ENCODE results near the gene CPO. TPM values are rescaled to one million over a fixed set of nuclear protein-coding genes. Genes with fewer than 3 reads are reported as not detected.

CPO gene, protein sequence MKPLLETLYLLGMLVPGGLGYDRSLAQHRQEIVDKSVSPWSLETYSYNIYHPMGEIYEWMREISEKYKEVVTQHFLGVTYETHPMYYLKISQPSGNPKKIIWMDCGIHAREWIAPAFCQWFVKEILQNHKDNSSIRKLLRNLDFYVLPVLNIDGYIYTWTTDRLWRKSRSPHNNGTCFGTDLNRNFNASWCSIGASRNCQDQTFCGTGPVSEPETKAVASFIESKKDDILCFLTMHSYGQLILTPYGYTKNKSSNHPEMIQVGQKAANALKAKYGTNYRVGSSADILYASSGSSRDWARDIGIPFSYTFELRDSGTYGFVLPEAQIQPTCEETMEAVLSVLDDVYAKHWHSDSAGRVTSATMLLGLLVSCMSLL
- total RNA-seq (0.19 TPM), polyA plus RNA-seq (0.27 TPM)
- long read RNA-seq, donor 1 = 0 reads
- long read RNA-seq, donor 2 = 0 reads
- long read RNA-seq, donor 3 = 0 reads
- long read RNA-seq, donor 4 = 0 reads
- long read RNA-seq, donor 5 = 0 reads
- long read RNA-seq, donor 6 = 0 reads
- long read RNA-seq, donor 7 = 0 reads
- long read RNA-seq, donor 8 = 0 reads
- long read RNA-seq, donor 9 = 0 reads
- long read RNA-seq, donor 10 = 0 reads

GRCh38 chr2:206939340-206939739 lies at the start of gene CPO:
Gene CPO, plus strand, starts transcription at chr2:206939518. Its CDS starts 82 bp downstream, at chr2:206939600.
- no peaks in the 10 kb centered on the region for H3K36me3 ChIP-seq (ENCODE audit: control insufficient read depth in 2 of 2, insufficient read depth in 2 of 2, low read length in 1 of 2)
- WGBS = 92% methylated on average over 2 of the region's 2 CpGs

GRCh38 chr2:206890179-206890578 lies 49.1 kb upstream of the CPO start:
- H3K9me3 ChIP-seq (ENCODE audit: control insufficient read depth in 2 of 2, insufficient read depth in 1 of 2, low read length in 1 of 2) = no peaks in the 10 kb centered on the region
- no peaks in the 10 kb centered on the region for H3K36me3 ChIP-seq (ENCODE audit: control insufficient read depth in 2 of 2, insufficient read depth in 2 of 2, low read length in 1 of 2)
- no peak for DNase-seq (ENCODE audit: low read depth in 6 of 9, low spot score in 9 of 9)
- H3K4me3 ChIP-seq (ENCODE audit: low read length in 2 of 2) = no peak overlapping the region
- no peaks in the 10 kb centered on the region for H3K4me1 ChIP-seq (ENCODE audit: control insufficient read depth in 2 of 2, insufficient read depth in 2 of 2, low read length in 2 of 2)
- H3K27me3 ChIP-seq (ENCODE audit: control insufficient read depth in 2 of 2, insufficient read depth in 1 of 2, low read length in 1 of 2) = no peaks in the 10 kb centered on the region
- H3K27ac ChIP-seq (ENCODE audit: low read depth in 1 of 2, low read length in 1 of 2) = no peak overlapping the region
- WGBS = 58% methylated on average over 2 of the region's 2 CpGs

More at GRCh38 chr2:206939340-206939739, at the start of gene CPO:
- H3K27me3 ChIP-seq (ENCODE audit: control insufficient read depth in 2 of 2, insufficient read depth in 1 of 2, low read length in 1 of 2) = no peaks in the 10 kb centered on the region
- H3K4me3 ChIP-seq (ENCODE audit: low read length in 2 of 2) = no peak within 1 kb of the TSS
- no peak for DNase-seq (ENCODE audit: low read depth in 6 of 9, low spot score in 9 of 9)
- H3K4me1 ChIP-seq (ENCODE audit: control insufficient read depth in 2 of 2, insufficient read depth in 2 of 2, low read length in 2 of 2) = no peaks in the 10 kb centered on the region
- H3K9me3 ChIP-seq (ENCODE audit: control insufficient read depth in 2 of 2, insufficient read depth in 1 of 2, low read length in 1 of 2) = peaks cover 0 to 1% of the 10 kb centered on the region in 2 donors
- H3K27ac ChIP-seq (ENCODE audit: low read depth in 1 of 2, low read length in 1 of 2) = no peak within 1 kb of the TSS

DNA sequence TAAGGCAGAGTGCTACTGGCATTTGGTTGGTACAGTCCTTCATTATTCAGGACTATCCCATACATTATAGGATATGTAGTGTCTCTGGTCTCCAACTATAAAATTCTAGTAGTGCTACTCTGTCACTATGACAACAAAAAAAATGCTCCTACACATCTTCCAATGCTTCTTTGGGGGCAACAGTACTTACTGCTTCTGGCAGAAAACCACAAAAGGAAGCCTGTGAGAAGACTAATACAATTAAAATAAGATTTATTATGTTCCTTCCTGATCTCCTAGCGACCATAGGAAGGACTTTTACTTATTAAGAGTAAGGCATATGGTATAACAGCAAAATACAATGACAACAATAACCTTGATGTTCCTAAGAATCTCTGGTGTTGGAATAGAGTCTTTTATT lies 48.4 kb upstream of the CPO start:
- H3K4me1 ChIP-seq (ENCODE audit: control insufficient read depth in 2 of 2, insufficient read depth in 2 of 2, low read length in 2 of 2) = no peaks in the 10 kb centered on the region
- DNase-seq (ENCODE audit: low read depth in 6 of 9, low spot score in 9 of 9) = no peak
- H3K9me3 ChIP-seq (ENCODE audit: control insufficient read depth in 2 of 2, insufficient read depth in 1 of 2, low read length in 1 of 2) = no peaks in the 10 kb centered on the region
- H3K36me3 ChIP-seq (ENCODE audit: control insufficient read depth in 2 of 2, insufficient read depth in 2 of 2, low read length in 1 of 2) = no peaks in the 10 kb centered on the region
- H3K27me3 ChIP-seq (ENCODE audit: control insufficient read depth in 2 of 2, insufficient read depth in 1 of 2, low read length in 1 of 2) = no peaks in the 10 kb centered on the region
- H3K4me3 ChIP-seq (ENCODE audit: low read length in 2 of 2) = no peak overlapping the region
- no peak overlapping the region for H3K27ac ChIP-seq (ENCODE audit: low read depth in 1 of 2, low read length in 1 of 2)
- 3% methylated on average over 1 of the region's 1 CpG for WGBS

GRCh38 chr2:206915121-206915520 lies 24.2 kb upstream of the CPO start:
- 67% methylated on average over 1 of the region's 1 CpG for WGBS
- no peaks in the 10 kb centered on the region for H3K36me3 ChIP-seq (ENCODE audit: control insufficient read depth in 2 of 2, insufficient read depth in 2 of 2, low read length in 1 of 2)
- no peak for DNase-seq (ENCODE audit: low read depth in 6 of 9, low spot score in 9 of 9)
- no peaks in the 10 kb centered on the region for H3K4me1 ChIP-seq (ENCODE audit: control insufficient read depth in 2 of 2, insufficient read depth in 2 of 2, low read length in 2 of 2)
- no peaks in the 10 kb centered on the region for H3K27me3 ChIP-seq (ENCODE audit: control insufficient read depth in 2 of 2, insufficient read depth in 1 of 2, low read length in 1 of 2)
- H3K9me3 ChIP-seq (ENCODE audit: control insufficient read depth in 2 of 2, insufficient read depth in 1 of 2, low read length in 1 of 2) = no peaks in the 10 kb centered on the region
- no peak overlapping the region for H3K27ac ChIP-seq (ENCODE audit: low read depth in 1 of 2, low read length in 1 of 2)
- H3K4me3 ChIP-seq (ENCODE audit: low read length in 2 of 2) = no peak overlapping the region

- Histone ChIP-seq H3K4me3 (ENCODE audit: low read length in 2 of 2) (no peak overlapping the region), H3K4me1 (ENCODE audit: control insufficient read depth in 2 of 2, insufficient read depth in 2 of 2, low read length in 2 of 2) (no peaks in the 10 kb centered on the region), H3K36me3 (ENCODE audit: control insufficient read depth in 2 of 2, insufficient read depth in 2 of 2, low read length in 1 of 2) (no peaks in the 10 kb centered on the region), H3K9me3 (ENCODE audit: control insufficient read depth in 2 of 2, insufficient read depth in 1 of 2, low read length in 1 of 2) (no peaks in the 10 kb centered on the region), H3K27me3 (ENCODE audit: control insufficient read depth in 2 of 2, insufficient read depth in 1 of 2, low read length in 1 of 2) (no peaks in the 10 kb centered on the region), H3K27ac (ENCODE audit: low read depth in 1 of 2, low read length in 1 of 2) (no peak overlapping the region)
- no peak for DNase-seq (ENCODE audit: low read depth in 6 of 9, low spot score in 9 of 9)
- 78% methylated on average over 2 of the region's 2 CpGs for WGBS
Observed at GRCh38 chr2:206918263-206918662, 21.1 kb upstream of the CPO start.

- Histone ChIP-seq H3K4me3 (ENCODE audit: low read length in 2 of 2) (no peak overlapping the region), H3K27me3 (ENCODE audit: control insufficient read depth in 2 of 2, insufficient read depth in 1 of 2, low read length in 1 of 2) (no peaks in the 10 kb centered on the region), H3K9me3 (ENCODE audit: control insufficient read depth in 2 of 2, insufficient read depth in 1 of 2, low read length in 1 of 2) (no peaks in the 10 kb centered on the region), H3K36me3 (ENCODE audit: control insufficient read depth in 2 of 2, insufficient read depth in 2 of 2, low read length in 1 of 2) (no peaks in the 10 kb centered on the region), H3K4me1 (ENCODE audit: control insufficient read depth in 2 of 2, insufficient read depth in 2 of 2, low read length in 2 of 2) (no peaks in the 10 kb centered on the region), H3K27ac (ENCODE audit: low read depth in 1 of 2, low read length in 1 of 2) (no peak overlapping the region)
- 96% methylated on average over 3 of the region's 3 CpGs for WGBS
- no peak for DNase-seq (ENCODE audit: low read depth in 6 of 9, low spot score in 9 of 9)
Observed at GRCh38 chr2:206920310-206920709, 19.0 kb upstream of the CPO start.

GRCh38 chr2:206920951-206921350 lies 18.4 kb upstream of the CPO start:
- 91% methylated on average over 2 of the region's 2 CpGs for WGBS
- no peak overlapping the region for H3K4me3 ChIP-seq (ENCODE audit: low read length in 2 of 2)
- H3K9me3 ChIP-seq (ENCODE audit: control insufficient read depth in 2 of 2, insufficient read depth in 1 of 2, low read length in 1 of 2) = no peaks in the 10 kb centered on the region
- H3K4me1 ChIP-seq (ENCODE audit: control insufficient read depth in 2 of 2, insufficient read depth in 2 of 2, low read length in 2 of 2) = no peaks in the 10 kb centered on the region
- H3K27ac ChIP-seq (ENCODE audit: low read depth in 1 of 2, low read length in 1 of 2) = no peak overlapping the region
- H3K27me3 ChIP-seq (ENCODE audit: control insufficient read depth in 2 of 2, insufficient read depth in 1 of 2, low read length in 1 of 2) = no peaks in the 10 kb centered on the region
- DNase-seq (ENCODE audit: low read depth in 6 of 9, low spot score in 9 of 9) = no peak
- no peaks in the 10 kb centered on the region for H3K36me3 ChIP-seq (ENCODE audit: control insufficient read depth in 2 of 2, insufficient read depth in 2 of 2, low read length in 1 of 2)

- WGBS = 92% methylated on average over 5 of the region's 5 CpGs
- H3K4me1 ChIP-seq (ENCODE audit: control insufficient read depth in 2 of 2, insufficient read depth in 2 of 2, low read length in 2 of 2) = no peaks in the 10 kb centered on the region
Observed at GRCh38 chr2:206921529-206921928, 17.8 kb upstream of the CPO start.

GRCh38 chr2:206935991-206936842 lies 3.1 kb upstream of the CPO start:
- no peaks in the 10 kb centered on the region for H3K27me3 ChIP-seq (ENCODE audit: control insufficient read depth in 2 of 2, insufficient read depth in 1 of 2, low read length in 1 of 2)
- no peak for DNase-seq (ENCODE audit: low read depth in 6 of 9, low spot score in 9 of 9)
- H3K4me3 ChIP-seq (ENCODE audit: low read length in 2 of 2) = no peak overlapping the region
- peaks cover 0 to 1% of the 10 kb centered on the region in 2 donors for H3K9me3 ChIP-seq (ENCODE audit: control insufficient read depth in 2 of 2, insufficient read depth in 1 of 2, low read length in 1 of 2)
- H3K4me1 ChIP-seq (ENCODE audit: control insufficient read depth in 2 of 2, insufficient read depth in 2 of 2, low read length in 2 of 2) = no peaks in the 10 kb centered on the region
- H3K27ac ChIP-seq (ENCODE audit: low read depth in 1 of 2, low read length in 1 of 2) = no peak overlapping the region
- WGBS = 93% methylated on average over 2 of the region's 2 CpGs
- no peaks in the 10 kb centered on the region for H3K36me3 ChIP-seq (ENCODE audit: control insufficient read depth in 2 of 2, insufficient read depth in 2 of 2, low read length in 1 of 2)

More at GRCh38 chr2:206921529-206921928, 17.8 kb upstream of the CPO start:
- no peaks in the 10 kb centered on the region for H3K36me3 ChIP-seq (ENCODE audit: control insufficient read depth in 2 of 2, insufficient read depth in 2 of 2, low read length in 1 of 2)
- no peak overlapping the region for H3K27ac ChIP-seq (ENCODE audit: low read depth in 1 of 2, low read length in 1 of 2)
- DNase-seq (ENCODE audit: low read depth in 6 of 9, low spot score in 9 of 9) = no peak
- H3K9me3 ChIP-seq (ENCODE audit: control insufficient read depth in 2 of 2, insufficient read depth in 1 of 2, low read length in 1 of 2) = no peaks in the 10 kb centered on the region
- H3K27me3 ChIP-seq (ENCODE audit: control insufficient read depth in 2 of 2, insufficient read depth in 1 of 2, low read length in 1 of 2) = no peaks in the 10 kb centered on the region
- no peak overlapping the region for H3K4me3 ChIP-seq (ENCODE audit: low read length in 2 of 2)

Measured in thymus (tissue), 14 donors.